GM21786 (cell line): ENCODE measurements around the gene HOXA9.

Source experiments
- ATAC-seq: cut with Tn5 transposase; IDR thresholded peaks from one replicate; pipeline ENCODE4 v1.9.1; 2021; ENCODE audit not compliant: unreplicated experiment

HOXA9 gene

DNA sequence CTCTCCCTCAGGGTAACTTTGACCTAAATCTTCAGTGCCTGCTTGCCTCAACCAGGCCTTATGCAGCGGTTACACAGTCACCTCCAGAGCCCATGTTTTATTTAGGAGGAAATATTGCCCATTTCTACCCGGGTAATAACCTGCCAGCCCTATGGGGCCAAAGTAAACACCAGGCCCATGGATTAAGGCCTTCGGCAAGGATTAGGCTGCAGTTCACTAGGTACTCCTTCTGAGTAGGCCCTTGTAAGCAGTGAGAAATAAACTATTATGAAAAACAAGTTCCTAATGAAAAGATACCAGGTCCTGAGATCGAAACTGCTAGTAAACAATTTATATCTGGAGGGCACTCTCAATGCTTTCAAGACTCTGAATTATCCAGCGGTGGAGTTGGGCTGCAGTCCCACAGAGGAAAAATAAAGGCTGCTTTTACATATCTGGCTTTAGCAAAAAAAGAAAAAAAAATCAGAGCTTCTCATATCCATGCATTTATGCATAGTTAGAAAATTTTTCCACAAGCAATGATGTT is 12.5 kb upstream of the HOXA9 start:
- no peak for ATAC-seq

DNA sequence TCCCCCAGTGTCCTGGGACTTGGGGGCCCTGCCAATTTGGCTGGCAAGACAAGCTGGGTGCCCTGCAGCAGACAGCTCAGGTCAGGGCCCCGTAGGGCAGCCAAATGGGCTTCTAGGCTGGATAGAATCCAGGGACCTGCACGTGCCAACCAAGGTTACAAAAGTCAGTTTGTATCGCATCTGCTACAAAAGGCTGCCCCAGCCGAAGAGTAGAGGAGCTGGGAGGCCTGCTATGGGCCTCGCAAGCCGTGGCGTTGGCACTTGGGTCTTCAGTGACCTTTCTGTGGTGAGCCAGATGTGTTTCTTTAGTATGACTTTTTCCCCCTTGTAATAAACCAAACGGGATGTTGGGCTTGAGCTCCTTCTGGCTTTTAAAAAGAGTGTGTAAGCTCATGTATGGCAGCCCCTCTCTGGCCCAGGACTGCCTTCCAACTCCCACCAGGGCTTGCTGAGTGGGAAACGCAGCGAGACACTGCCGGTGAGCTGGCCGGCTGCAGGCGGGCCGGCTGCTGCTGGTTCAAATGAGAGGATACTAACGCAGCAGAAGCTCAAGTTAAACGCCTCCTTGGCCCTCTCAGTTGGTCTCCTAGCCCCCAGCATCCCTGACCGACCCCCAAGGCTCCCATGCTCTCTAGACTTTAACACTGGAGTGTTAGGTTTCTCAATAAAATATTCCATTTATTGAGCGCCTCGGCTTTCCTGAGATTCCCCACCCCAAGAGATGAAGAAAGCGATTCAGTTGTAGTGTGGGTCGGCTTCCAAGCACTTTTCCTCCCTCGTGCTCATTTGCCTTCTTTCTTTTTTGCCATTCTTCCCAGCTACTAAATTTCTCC is 11.8 kb upstream of the HOXA9 start:
- no peak for ATAC-seq

DNA sequence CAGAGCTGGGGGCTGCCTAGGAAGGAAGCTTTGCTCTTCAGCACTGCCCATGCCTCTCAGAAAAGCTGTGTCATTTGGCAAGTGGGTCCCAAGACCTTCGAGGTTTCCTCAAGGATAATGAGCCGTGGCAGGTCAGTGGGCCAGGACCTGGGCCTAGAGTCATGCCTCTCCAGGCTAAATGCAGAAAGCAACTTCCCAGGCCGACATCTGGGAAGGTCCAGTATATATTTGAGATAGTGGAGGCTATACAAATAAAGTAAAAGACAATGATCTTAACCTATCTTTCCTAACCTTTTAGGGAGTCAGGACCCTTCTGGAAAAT is 11.1 kb upstream of the HOXA9 start:
- ATAC-seq = no peak

DNA sequence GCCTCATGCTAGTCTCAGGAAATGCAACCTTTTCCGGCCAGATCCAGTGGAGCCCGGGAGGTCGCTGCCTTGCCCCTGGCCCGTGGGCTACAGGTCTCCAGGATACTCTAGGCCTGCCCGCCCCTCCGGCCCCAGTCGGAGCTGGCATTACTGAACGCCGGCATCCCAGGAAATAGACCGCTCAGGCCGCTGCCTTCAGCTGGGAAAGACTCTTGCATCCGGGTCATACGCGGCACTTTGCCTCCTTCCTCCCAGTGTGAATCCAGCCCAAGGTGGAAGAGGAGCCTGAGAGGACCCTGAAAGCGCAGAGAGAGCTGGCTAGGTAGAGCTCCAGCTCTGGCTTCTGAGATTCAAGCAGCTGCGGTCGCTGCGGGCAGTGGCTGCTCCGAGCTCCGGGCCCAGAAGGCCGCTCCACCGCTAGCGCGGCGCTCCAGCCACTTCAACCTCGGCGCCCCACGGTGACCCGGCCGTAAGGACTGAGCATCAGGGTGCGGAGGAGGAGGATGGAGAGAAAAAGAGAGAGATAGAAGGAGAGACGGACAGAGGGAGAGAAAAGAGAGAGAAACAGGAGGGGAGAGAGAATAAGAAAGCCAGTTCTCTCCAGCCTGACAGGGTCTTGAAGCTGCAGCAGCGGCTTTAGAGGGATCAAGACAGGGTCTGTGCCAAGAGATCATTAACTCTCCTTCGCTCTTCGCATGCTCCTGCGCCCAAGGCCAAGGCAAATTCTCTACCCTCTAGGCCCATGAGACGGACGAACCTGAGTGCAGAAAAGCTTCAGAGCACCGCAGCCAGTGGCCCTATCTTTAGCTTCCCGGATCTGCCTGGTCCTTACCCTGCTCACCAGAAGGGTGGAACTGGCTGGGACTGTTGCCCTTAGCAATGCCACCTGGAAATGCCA is 10.5 kb upstream of the HOXA9 start:
- no peak for ATAC-seq

DNA sequence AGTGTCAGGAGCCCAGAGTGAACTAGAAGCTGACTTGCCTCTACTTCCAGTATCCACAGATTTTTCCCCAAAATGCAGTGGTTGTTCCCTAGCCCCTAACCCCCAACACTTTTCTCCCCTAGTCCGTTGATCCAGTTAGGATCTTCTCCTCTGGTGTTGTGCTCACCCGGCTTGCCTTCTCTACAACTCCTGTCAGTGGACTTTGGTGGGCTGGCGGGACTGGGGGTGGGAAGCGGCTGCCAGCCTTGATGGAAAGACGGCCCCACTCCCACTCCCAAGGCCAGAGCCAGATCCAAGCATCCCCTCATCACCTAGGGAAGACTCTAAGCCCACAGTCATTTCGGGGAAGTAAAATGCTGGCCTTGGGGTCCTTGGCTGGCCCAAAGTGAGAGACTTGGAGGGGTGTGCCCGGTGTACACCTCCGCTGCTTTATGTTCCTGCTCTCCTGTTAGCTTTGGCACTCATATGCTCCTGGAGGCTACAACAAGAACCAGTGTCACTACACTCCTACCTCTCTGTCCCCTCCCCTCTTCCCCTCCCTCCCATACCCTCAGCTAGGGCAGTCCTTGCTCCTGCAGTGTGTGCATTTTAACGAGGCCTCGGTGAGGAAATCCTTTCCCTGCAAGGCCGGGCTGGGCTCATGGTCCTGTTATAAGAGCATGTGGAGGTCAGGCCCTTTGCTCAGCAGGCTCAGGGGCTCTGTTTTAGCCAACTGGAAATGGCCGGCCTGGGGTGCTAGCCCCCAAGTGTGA is 9.7 kb upstream of the HOXA9 start:
- ATAC-seq = no peak

DNA sequence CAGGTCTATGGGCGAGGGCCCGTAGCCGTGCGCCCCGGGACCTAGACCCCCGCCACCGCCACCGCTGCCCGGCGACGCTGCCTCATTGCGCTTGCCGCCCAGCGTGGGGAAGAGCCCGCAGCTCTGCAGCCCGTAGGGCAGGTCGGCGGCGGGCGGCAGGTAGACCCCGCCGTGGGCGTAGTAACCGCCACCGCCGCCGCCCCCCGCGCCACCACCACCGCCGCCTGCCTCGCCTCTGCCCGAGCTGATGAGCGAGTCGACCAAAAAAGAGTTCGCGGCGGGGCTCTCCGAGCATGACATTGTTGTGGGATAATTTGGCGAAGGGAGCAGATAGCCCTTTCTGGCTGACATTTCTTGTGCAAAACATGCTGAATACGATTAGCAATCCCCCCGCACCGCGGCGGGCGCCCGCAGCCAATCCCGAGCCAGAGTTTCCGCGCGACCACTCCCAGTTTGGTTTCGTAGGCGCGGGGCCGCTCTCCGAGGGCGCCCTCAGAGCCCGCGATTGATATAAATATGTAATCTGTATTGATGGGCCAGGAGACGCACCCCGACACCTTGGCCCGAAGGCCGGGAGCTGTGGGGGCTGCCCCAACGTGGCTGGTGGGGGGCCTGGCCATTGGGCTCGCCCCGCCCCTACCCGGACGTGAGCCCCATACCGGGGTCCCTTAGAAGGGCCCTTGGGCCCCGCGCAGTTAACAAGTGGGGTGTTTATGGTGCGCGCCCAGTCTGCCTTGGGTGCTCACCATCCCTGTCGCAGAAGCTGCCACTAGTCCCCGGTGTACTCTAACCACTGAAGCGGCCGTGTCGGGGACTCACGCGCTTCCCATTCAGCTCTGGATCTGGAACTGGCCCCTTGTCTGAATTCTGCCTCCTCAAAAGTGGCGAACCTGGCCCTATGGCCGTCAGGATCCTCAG is 8.9 kb upstream of the HOXA9 start, which contains the start of gene HOXA10:
Gene HOXA10 (minus strand): TSS at position 365 of the 918 bp plus-strand sequence. CDS start 14 bp downstream, at position 351.
- ATAC-seq = no peak

DNA sequence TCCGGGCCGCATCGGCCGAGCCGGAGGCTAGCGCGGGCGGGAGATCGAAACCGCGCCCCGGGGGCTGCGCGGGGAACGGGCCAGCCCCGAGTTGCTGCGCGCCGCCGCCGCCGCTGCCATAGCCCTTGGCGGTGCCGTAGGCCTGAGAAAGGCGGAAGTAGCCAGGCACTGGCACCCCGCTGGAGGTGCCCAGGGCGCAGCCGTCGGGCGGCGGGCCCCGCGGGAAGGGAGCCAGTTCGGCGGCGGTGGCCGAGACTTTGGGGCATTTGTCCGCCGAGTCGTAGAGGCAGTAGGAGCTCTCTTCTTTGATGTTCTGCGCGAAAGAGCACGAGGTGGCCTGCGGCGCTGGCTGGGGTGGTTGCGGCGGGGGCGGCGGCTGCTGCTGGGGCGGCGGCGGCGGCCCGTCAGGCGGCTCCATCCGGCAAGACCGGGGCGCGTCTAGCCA is 8.2 kb upstream of the HOXA9 start:
- ATAC-seq = no peak

DNA sequence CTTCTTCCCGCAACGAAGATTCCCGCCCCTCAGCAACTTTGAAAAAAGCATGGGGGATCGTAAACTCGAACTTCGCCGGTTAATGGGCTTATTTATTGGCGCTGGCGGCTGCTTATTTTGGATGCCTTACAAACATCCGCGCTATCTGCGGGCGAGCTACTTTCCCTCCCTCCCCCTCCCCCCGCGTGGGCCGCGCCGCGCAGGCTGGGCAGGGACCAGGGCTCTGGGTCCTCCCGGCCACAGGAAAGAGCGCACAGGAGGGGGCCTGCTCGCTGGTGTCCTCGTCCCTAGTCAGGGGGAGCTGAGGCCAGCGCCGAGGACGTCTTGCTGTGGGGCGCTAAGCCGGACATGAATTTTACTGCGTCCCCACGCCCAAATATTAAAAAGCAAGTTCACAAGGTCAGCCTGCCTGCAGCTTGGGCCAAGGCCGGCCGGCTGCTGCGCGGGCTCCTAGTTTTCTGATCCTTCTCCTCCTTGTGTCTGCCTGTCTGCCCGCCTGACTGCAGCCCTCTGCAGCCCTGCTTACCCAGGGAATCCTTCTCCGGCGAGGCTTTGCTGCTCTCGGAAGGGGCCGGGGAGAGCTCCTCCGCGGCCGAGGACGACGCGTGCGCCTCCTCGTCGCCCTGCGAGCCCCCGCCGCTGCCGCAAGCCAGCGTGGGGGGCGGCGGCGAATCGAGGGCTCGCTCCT is 7.6 kb upstream of the HOXA9 start:
- no peak for ATAC-seq

DNA sequence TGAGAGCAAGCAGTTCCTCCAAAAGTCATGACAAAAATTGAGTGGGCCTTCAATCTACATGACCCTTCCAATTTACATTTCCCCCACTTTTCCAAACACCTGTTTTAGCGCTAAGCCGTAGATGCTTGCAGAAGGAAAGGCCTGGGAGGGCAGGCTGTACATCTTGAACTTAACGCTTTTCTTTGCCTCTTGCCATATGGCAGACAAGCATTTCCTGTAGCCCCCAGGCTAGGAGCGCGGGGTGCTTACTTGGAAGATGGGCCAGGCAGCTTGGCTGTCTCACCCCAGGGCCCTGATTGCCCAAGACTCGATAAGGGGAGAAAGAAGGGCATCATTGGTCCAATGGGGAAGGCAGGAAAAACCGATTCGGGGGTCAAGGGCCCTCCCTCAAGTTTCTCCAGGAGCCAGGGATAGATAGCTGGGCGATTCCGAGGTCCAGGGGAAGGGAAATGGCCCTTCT is 7.0 kb upstream of the HOXA9 start:
- ATAC-seq = no peak

DNA sequence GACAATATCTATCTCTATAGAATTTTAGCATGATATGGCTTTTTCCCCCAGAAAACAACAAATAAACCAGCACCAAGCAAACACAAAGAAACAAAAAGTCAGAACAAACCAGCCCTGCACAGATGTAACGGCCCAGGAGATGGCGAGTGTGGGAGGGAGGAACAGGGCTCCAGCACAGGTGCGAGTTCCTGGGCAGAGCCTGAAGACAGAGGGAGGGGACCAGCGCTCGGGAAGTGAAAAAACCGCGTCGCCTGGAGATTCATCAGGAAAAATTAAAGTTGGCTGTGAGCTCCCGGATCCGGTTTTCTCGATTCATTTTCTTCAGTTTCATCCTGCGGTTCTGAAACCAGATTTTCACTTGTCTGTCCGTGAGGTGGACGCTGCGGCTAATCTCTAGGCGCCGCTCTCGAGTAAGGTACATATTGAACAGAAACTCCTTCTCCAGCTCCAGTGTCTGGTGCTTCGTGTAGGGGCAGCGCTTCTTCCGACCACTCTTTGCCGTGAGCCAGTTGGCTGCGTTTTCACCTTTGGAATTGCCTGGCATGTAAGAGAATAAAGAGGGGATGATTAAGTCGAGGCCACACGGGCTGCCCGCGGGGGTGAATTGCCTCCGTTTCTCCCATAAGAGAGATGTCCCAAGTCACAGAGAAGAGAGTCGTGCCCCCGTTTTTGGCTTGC is 6.4 kb upstream of the HOXA9 start:
- ATAC-seq = no peak

DNA sequence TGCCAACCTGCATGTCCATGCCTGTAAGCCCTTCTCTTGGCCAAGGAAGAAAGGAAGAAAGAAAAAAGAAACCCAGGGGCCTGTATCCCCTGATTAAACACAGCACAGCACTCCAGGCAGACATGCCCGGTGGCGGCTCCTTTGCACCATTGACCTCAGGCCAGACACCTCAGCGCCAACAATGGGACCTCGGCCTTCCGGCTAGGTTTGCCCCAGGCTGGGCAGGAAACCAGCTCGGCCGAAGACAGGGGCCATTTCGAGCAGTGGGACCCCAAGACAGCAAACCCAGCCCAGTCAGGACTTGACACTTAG is 5.9 kb upstream of the HOXA9 start:
- no peak for ATAC-seq

DNA sequence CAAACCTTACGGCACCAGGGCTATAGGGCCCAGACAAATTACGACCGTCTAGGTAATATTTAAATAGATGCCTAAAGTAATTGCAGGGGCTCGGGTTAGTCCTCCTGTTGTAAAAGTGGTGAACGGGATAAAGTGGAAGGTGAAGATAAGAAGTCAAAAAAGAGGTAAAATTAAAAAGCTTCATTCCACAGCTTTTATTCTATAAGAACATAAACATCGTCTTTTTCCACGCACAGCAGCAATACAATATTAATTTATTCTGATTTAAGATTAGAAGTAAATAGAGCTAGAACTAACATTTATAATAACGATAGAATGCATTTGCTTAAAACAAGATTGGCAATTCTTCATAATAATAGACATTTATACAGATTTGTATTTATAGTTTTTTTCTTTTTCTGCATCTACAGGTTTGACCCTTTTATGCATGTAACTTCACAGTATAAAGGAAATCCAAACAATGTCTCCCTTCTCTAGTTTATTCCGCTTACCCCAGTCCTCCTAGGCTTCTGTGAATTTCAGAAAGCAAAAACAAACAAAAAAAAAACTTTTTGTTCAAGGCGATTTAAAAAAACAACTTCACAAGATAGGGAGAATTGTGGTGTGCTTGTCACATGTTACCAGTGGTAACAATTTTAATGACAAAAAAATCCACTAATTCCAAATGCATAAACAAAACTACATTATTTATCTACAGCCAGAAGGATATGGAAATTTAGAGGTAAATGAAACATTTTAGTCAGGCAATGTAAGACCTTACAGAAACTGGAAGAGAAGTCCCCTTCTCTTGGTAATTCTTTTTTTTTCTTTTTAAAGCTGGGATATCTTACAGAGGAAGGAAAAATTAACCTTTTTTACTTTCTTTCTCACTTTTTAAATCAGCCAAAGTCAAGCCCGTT is 5.3 kb upstream of the HOXA9 start:
- no peak for ATAC-seq

DNA sequence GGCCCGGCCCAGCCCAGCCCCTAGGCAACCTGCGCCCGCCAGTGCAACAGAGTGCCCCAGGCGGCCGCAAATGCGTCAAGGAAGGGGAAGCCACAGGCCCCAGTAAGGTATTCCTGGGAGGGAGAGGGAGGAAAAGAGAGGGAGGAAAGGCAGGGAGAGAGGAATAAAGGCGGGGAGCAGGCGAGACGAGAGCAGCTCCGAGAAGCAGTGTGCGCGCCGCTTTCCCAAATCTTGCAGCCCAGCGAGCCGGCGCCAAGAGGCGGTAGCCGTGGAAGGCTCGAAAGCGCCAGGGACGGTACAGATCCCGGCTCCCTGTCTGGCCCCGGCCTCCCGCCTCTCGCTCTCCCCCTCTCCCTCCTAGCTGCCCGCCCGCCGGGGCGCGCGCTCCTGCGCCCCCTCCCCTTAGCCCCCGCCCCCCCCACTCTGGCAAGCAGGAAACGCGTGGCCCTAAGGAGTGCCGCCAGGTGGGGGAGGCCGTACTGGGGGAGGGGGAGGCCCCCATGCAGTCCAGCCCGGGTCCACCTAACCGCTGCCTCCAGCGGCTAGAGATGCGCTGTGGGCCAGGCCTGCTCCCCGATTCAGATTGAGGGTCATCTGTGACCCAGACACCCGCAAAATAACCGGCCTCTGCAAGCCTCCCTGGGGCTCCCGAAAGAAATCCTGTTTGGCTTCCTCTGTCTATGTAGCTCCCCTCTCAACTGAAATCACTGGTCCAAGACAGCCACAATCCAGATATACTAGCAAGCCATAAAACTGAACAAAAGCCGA is 4.5 kb upstream of the HOXA9 start:
- no peak for ATAC-seq

DNA sequence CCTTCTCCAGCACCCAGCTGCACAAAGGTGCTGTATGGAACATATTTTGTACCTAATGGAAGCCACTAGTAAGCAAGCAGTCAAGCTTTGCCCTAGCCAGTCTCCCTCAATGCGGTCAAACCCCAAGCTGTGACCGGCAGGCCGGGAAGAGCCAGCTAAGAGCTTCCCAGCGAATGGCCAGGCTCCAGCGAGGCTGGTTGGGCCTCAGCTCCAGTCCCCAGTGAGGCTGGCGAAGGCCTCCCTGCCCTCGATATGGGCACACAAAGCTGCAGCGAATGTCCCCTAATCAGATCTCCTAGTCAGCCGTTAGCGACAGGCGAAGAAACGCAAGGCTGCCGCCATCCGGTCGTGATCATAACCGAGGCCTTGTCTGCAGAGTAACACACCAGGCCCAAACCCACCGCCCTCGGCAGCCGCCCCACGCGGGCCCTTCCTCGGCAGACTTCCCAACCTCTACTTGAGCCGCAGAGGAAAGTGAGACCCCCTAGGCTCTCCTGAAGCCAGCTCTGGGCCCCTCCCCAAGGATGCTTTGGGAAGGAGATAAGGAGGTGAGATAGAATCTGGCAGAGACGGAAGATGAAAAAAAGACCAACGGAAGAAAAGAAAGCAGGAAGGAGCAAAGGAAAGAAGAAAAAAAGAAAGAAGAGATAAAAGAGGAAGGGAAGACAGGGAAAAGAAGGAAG is 3.1 kb upstream of the HOXA9 start:
- ATAC-seq = no peak

DNA sequence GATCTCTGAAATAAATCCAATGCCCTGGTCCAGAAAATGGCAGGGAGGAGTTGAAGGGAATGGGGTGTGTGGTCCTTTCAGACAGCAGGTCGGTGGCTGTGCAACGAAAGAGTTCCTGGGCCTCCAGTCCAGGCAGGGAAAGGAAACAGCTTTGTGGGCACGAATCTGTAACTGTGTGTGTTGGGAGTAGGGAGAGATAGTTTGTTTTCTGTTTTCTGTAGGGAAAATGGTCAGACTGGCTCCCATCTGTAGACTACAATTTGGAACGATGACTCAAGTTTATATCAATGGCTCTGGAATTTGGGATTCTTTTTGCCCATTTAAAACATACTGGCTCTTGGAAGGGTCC is 2.6 kb upstream of the HOXA9 start:
- ATAC-seq = no peak

DNA sequence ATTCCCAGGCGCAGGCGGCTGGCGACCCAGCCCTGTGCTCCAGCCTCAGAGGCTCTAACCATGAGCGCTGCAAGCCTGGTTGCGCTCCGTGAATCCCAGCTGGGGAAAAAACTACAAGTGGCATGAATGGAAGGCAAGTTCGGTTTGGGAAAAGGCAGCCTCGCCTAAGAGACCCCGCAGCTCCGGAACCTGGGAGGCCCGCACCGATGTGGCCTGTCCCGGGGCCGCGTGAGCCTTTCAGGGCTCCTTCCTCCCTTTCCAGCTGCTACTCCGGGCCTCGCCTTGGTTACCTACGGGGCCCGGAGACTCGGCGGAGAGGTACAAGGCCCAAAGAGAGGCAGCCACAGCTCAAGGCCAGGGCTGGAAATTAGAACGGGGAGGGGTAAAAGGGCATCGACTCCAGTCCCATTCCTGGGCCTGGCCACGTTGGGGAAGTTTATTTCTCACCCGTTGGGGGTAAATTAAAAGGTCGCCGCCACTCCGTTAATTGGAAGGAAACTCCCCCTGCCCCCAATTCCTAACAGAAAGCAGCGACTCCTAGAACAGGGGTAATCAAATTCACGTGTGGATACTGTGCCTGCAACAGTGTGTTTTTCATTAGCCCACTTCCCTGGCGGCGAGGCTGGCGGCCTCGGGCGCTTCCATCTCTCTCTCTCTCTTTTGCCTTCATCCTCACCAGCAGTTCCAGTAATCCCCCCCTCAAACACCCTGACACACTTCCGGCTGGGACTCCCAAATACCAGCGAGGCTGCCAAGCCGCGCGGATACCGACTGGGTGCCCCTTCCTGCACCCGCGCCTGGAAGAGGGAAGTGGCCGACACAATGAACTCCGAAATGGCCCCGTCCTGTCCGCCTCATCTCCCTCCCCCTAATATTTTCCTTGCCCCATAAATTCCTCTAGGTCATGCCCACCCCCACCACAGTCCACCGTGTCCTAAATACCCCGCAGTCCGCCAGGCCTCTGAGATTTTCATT is 1.5 kb upstream of the HOXA9 start:
- ATAC-seq = no peak
